SH-SY5Y (cell line): ENCODE results near the gene C6orf136.

ENCODE experiments used
- GATA2 ChIP-seq: IDR thresholded peaks from 2 replicates; pipeline ENCODE4 v1.6.1; 2011; ENCODE audit warnings: mild to moderate bottlenecking, low read depth, low read length
- GATA3 ChIP-seq: IDR thresholded peaks from 2 replicates; pipeline ENCODE4 v1.6.1; 2011; ENCODE audit warnings: low read depth, mild to moderate bottlenecking, low read length, moderate library complexity

GRCh38 chr6:30688569-30688968 lies 41.6 kb downstream of the C6orf136 start:
- no peak for TF ChIP-seq GATA2
- no peak for TF ChIP-seq GATA3
